Breast epithelium (tissue), 3 donors: ENCODE results near the gene ABCA1.

Source experiments
- CTCF ChIP-seq, 3 donors: fragments of 450-650 bp; IDR thresholded peaks; one replicate each; pipeline ENCODE4 v1.5.1; 2016 to 2017; ENCODE audit warnings: antibody characterized with exemption in 3 of 3, mild to moderate bottlenecking in 3 of 3, moderate library complexity in 3 of 3
- POLR2A ChIP-seq: fragments of 450-650 bp; IDR thresholded peaks from one replicate; pipeline ENCODE4 v1.6.1; 2016; ENCODE audit warnings: antibody characterized with exemption, mild to moderate bottlenecking, moderate library complexity
- POLR2AphosphoS5 ChIP-seq, 3 donors: sonication (generic); formaldehyde crosslinking; IDR thresholded peaks; one replicate each; pipeline ENCODE4 v1.6.1; 2017; ENCODE audit warnings: antibody characterized with exemption in 3 of 3

- TF ChIP-seq CTCF (IDR thresholded peaks at IDR 0.05) (no peak), POLR2A (no peak), POLR2AphosphoS5 (IDR thresholded peaks at IDR 0.05) (no peak)
Observed at GRCh38 chr9:104819033-104819432, 108.9 kb downstream of the ABCA1 start.
